Stimulated activated CD4-positive, alpha-beta T cell treated with anti-CD3 and anti-CD28 coated beads, Interleukin-12 subunit alpha, Interleukin-12 subunit beta, amount 100 ng/mL, for 48 hours (primary cell): ENCODE data around the gene GATAD2B.

ENCODE experiments used
- DNase-seq, 3 donors: peaks; one replicate each; pipeline ENCODE4 v3.0.0-alpha.2; 2020; ENCODE audit warnings: low read depth in 2 of 3, low spot score in 1 of 3

Gene GATAD2B

DNA sequence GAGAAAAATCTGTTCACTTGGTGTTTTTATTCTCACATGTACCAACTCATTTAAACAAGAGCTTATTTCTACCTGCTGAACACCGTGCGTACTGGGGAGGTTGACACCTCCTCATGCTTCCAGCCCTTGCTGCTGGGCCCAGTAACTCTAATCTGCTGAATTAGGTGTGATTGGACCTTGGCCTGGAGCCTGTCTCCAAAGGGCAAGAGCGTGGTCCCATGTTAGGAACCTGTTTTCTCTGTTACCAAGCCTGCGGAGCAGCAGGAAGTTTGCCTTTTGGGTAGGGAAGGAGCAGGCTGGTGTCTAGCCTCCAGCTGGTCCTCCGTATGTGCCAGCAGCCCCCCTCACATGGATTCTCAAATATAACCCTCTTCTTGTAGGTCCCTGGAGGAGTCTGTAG is 158.5 kb downstream of the GATAD2B start:
- DNase-seq = no peak

DNA sequence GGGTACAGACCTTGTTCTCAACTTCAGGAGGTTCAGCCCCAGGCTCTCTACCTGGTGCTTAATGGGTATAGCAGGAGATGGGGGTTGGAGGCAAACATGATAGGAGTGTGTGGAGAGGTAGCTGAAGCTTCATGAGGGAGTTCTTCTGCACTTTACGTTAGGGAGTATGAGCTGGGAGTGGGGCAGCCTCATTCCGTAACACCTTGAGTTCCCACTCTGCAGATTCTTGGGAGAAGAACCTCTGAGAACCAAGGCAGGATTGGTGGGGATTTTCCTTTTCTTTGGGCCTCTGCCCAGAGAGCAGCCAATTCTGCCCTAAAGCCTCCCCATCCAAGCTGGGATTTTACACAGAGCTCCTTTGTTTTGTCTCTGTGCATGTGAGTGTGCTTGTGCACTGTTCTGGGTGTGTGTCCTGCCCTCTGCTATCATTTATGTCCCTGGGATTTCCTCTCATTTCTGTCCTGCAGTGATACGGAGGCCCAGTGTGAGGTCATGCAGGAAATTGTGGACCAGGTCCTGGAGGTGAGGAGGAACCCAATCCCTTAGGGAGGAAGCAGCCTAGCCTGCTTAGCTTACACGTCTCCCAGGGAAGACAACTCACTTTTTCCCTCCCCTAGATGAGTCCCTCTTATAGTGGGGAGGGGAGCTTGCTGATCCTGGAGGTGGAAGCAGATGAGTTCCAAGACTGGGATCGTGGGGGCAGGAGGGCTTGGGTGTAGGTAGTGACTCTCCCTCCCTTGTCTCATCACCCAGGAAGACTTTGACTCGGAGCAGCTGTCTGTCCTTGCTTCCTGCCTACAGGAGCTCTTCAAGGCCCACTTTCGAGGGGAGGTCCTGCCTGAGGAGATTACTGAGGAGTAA is 159.2 kb downstream of the GATAD2B start:
- no peak for DNase-seq

GRCh38 chr1:153760440-153760839 is 162.3 kb downstream of the GATAD2B start:
- DNase-seq = no peak
